ENCODE measurements around the gene TRPC4.

- TF ChIP-seq POLR2A (IDR thresholded peaks at IDR 0.05; ENCODE audit: low read depth, low read length) (no peak), FOS (IDR thresholded peaks at IDR 0.05; ENCODE audit: borderline replicate concordance, insufficient read depth, low read length) (no peak), EZH2 (IDR thresholded peaks at IDR 0.05; ENCODE audit: borderline replicate concordance, low read depth, low read length, severe bottlenecking) (no peak), POLR2AphosphoS5 (IDR thresholded peaks at IDR 0.05; ENCODE audit: insufficient read depth, low read depth, low read length) (no peak), MAX (IDR thresholded peaks at IDR 0.05; ENCODE audit: insufficient read depth, insufficient read length) (no peak), MYC (IDR thresholded peaks at IDR 0.05; ENCODE audit: low read depth, low read length) (no peak)
- TF ChIP-seq, protein P1, sequence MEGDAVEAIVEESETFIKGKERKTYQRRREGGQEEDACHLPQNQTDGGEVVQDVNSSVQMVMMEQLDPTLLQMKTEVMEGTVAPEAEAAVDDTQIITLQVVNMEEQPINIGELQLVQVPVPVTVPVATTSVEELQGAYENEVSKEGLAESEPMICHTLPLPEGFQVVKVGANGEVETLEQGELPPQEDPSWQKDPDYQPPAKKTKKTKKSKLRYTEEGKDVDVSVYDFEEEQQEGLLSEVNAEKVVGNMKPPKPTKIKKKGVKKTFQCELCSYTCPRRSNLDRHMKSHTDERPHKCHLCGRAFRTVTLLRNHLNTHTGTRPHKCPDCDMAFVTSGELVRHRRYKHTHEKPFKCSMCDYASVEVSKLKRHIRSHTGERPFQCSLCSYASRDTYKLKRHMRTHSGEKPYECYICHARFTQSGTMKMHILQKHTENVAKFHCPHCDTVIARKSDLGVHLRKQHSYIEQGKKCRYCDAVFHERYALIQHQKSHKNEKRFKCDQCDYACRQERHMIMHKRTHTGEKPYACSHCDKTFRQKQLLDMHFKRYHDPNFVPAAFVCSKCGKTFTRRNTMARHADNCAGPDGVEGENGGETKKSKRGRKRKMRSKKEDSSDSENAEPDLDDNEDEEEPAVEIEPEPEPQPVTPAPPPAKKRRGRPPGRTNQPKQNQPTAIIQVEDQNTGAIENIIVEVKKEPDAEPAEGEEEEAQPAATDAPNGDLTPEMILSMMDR (IDR thresholded peaks at IDR 0.05; ENCODE audit: extremely low read depth in 1 of 2, insufficient read depth in 1 of 2, low read depth in 1 of 2, low read length in 2 of 2) = no peak
Measured at GRCh38 chr13:37636701-37637100, 232.9 kb downstream of the TRPC4 start.

All from endothelial cell of umbilical vein (primary cell).